ENCODE data around the gene PALD1.

The PALD1 gene

GRCh38 chr10:70504521-70505358 lies 26.2 kb downstream of the PALD1 start:
- DNase-seq (ENCODE audit: extremely low spot score) = no peak
- POLR2A ChIA-PET = no interaction called here
- CTCF ChIA-PET = no interaction called here

GRCh38 chr10:70505908-70506307 lies 27.3 kb downstream of the PALD1 start:
- no peak for TF ChIP-seq PKNOX1 (IDR thresholded peaks at IDR 0.05)
- CTCF ChIA-PET = no interaction called here
- POLR2A ChIA-PET = no interaction called here
- no peak for DNase-seq (ENCODE audit: extremely low spot score)

More at GRCh38 chr10:70504521-70505358, 26.2 kb downstream of the PALD1 start:
- TF ChIP-seq FOXA1 (IDR thresholded peaks at IDR 0.05) (no peak), L3MBTL2 (conservative IDR thresholded peaks at IDR 0.05) (no peak), SP1 (IDR thresholded peaks at IDR 0.05) (no peak), ZNF384 (IDR thresholded peaks at IDR 0.05) (no peak), SUZ12 (IDR thresholded peaks at IDR 0.05) (no peak), TARDBP (IDR thresholded peaks at IDR 0.05) (no peak), CTBP1 (IDR thresholded peaks at IDR 0.05; ENCODE audit: borderline replicate concordance) (no peak), ARNT (IDR thresholded peaks at IDR 0.05) (no peak)

GRCh38 chr10:70507966-70508365 lies 29.4 kb downstream of the PALD1 start:
- no peak for TF ChIP-seq BHLHE40 (IDR thresholded peaks at IDR 0.05; ENCODE audit: borderline replicate concordance)
- no peak for TF ChIP-seq ZNF384 (IDR thresholded peaks at IDR 0.05)
- no peak for TF ChIP-seq TARDBP (IDR thresholded peaks at IDR 0.05)
- TF ChIP-seq NFRKB (IDR thresholded peaks at IDR 0.05) = no peak
- TF ChIP-seq ELF4 (IDR thresholded peaks at IDR 0.05) = no peak
- no peak for TF ChIP-seq SP1 (IDR thresholded peaks at IDR 0.05)
- TF ChIP-seq FOXM1 (IDR thresholded peaks at IDR 0.05; ENCODE audit: borderline replicate concordance) = no peak
- no peak for TF ChIP-seq CTBP1 (IDR thresholded peaks at IDR 0.05; ENCODE audit: borderline replicate concordance)
- TF ChIP-seq FOXA1 (IDR thresholded peaks at IDR 0.05) = no peak
- no peak for TF ChIP-seq L3MBTL2 (conservative IDR thresholded peaks at IDR 0.05)
- no peak for TF ChIP-seq SUZ12 (IDR thresholded peaks at IDR 0.05)
- TF ChIP-seq HDGF (IDR thresholded peaks at IDR 0.05; ENCODE audit: borderline replicate concordance) = no peak
- no peak for TF ChIP-seq PKNOX1 (IDR thresholded peaks at IDR 0.05)
- no peak for TF ChIP-seq LEF1 (IDR thresholded peaks at IDR 0.05; ENCODE audit: borderline replicate concordance)
- TF ChIP-seq FOXK2 (IDR thresholded peaks at IDR 0.05) = no peak
- TF ChIP-seq ARNT (IDR thresholded peaks at IDR 0.05) = no peak
- ChIA-PET CTCF (no interaction called here), POLR2A (no interaction called here)
- DNase-seq (ENCODE audit: extremely low spot score) = no peak

GRCh38 chr10:70508912-70509756 lies 30.6 kb downstream of the PALD1 start:
- POLR2A ChIA-PET = no interaction called here
- no peak for DNase-seq (ENCODE audit: extremely low spot score)
- CTCF ChIA-PET = no interaction called here
- no peak for TF ChIP-seq FOXK2 (IDR thresholded peaks at IDR 0.05)
- no peak for TF ChIP-seq SP1 (IDR thresholded peaks at IDR 0.05)
- TF ChIP-seq HDGF (IDR thresholded peaks at IDR 0.05; ENCODE audit: borderline replicate concordance) = no peak
- no peak for TF ChIP-seq SUZ12 (IDR thresholded peaks at IDR 0.05)
- no peak for TF ChIP-seq L3MBTL2 (conservative IDR thresholded peaks at IDR 0.05)
- no peak for TF ChIP-seq ELF4 (IDR thresholded peaks at IDR 0.05)
- TF ChIP-seq CTBP1 (IDR thresholded peaks at IDR 0.05; ENCODE audit: borderline replicate concordance) = no peak
- no peak for TF ChIP-seq LEF1 (IDR thresholded peaks at IDR 0.05; ENCODE audit: borderline replicate concordance)
- no peak for TF ChIP-seq TARDBP (IDR thresholded peaks at IDR 0.05)
- no peak for TF ChIP-seq ZNF384 (IDR thresholded peaks at IDR 0.05)
- TF ChIP-seq NFRKB (IDR thresholded peaks at IDR 0.05) = no peak
- no peak for TF ChIP-seq BHLHE40 (IDR thresholded peaks at IDR 0.05; ENCODE audit: borderline replicate concordance)
- TF ChIP-seq PKNOX1 (IDR thresholded peaks at IDR 0.05) = no peak
- TF ChIP-seq FOXA1 (IDR thresholded peaks at IDR 0.05) = no peak
- no peak for TF ChIP-seq ARNT (IDR thresholded peaks at IDR 0.05)
- TF ChIP-seq FOXM1 (IDR thresholded peaks at IDR 0.05; ENCODE audit: borderline replicate concordance) = no peak

GRCh38 chr10:70509757-70510147 lies 31.2 kb downstream of the PALD1 start:
- CTCF ChIA-PET = interaction anchor here (0.6 kb wide), 1 partner anchor 24 kb away, joined by 3 read pairs; no protein-coding TSS in a partner anchor
- no peak for DNase-seq (ENCODE audit: extremely low spot score)
- TF ChIP-seq PKNOX1 (IDR thresholded peaks at IDR 0.05) (no peak), ARNT (IDR thresholded peaks at IDR 0.05) (no peak), ELF4 (IDR thresholded peaks at IDR 0.05) (no peak), NFRKB (IDR thresholded peaks at IDR 0.05) (no peak), L3MBTL2 (conservative IDR thresholded peaks at IDR 0.05) (no peak), LEF1 (IDR thresholded peaks at IDR 0.05; ENCODE audit: borderline replicate concordance) (no peak), BHLHE40 (IDR thresholded peaks at IDR 0.05; ENCODE audit: borderline replicate concordance) (no peak), SUZ12 (IDR thresholded peaks at IDR 0.05) (no peak), TARDBP (IDR thresholded peaks at IDR 0.05) (no peak), ZNF384 (IDR thresholded peaks at IDR 0.05) (no peak), HDGF (IDR thresholded peaks at IDR 0.05; ENCODE audit: borderline replicate concordance) (no peak), CTBP1 (IDR thresholded peaks at IDR 0.05; ENCODE audit: borderline replicate concordance) (no peak), FOXA1 (IDR thresholded peaks at IDR 0.05) (no peak), SP1 (IDR thresholded peaks at IDR 0.05) (no peak)
- POLR2A ChIA-PET = no interaction called here

All from HEK293T (cell line).